Measurements from ENCODE around the gene SULT1B1. TPM values are rescaled to one million over a fixed set of nuclear protein-coding genes. Genes with fewer than 3 reads are reported as not detected.

Gene SULT1B1
- total RNA-seq, 1 experiment from 2014 or later = 0.04 TPM

GRCh38 chr4:69742596-69742995, 17.8 kb downstream of the SULT1B1 start:
- no peaks in the 10 kb centered on the region for H3K27me3 Mint-ChIP-seq (ENCODE audit: low read depth)
- no peak overlapping the region for H3K27ac Mint-ChIP-seq
- peaks cover 28% of the 10 kb centered on the region for H3K9me3 Mint-ChIP-seq
- H3K36me3 Mint-ChIP-seq = peaks cover 18% of the 10 kb centered on the region
- DNase-seq (ENCODE audit: low spot score) (no peak), ATAC-seq (no peak)
- H3K4me1 Mint-ChIP-seq = no peaks in the 10 kb centered on the region
- TF ChIP-seq ZNF423 (CRISPR knock-in tag; IDR thresholded peaks at IDR 0.05) (no peak), HMGXB4 (CRISPR knock-in tag; IDR thresholded peaks at IDR 0.05) (no peak), JAZF1 (CRISPR knock-in tag; IDR thresholded peaks at IDR 0.05) (no peak), ZNF425 (CRISPR knock-in tag; conservative IDR thresholded peaks at IDR 0.05) (no peak), ZNF396 (CRISPR knock-in tag; IDR thresholded peaks at IDR 0.05; ENCODE audit: borderline replicate concordance) (no peak), ATF6 (CRISPR knock-in tag; IDR thresholded peaks at IDR 0.05) (no peak), E2F1 (CRISPR knock-in tag; IDR thresholded peaks at IDR 0.05) (no peak), TEAD4 (CRISPR knock-in tag; IDR thresholded peaks at IDR 0.05) (no peak)
- no peak overlapping the region for H3K4me3 Mint-ChIP-seq
- ChIA-PET POLR2A (no interaction called here), CTCF (no interaction called here)

GRCh38 chr4:69738872-69739271, 21.5 kb downstream of the SULT1B1 start:
- ChIA-PET POLR2A (no interaction called here), CTCF (no interaction called here)
- no peak overlapping the region for H3K4me3 Mint-ChIP-seq
- peaks cover 31% of the 10 kb centered on the region for H3K9me3 Mint-ChIP-seq
- H3K27ac Mint-ChIP-seq = no peak overlapping the region
- H3K36me3 Mint-ChIP-seq = peaks cover 18% of the 10 kb centered on the region
- ATAC-seq = no peak
- no peaks in the 10 kb centered on the region for H3K27me3 Mint-ChIP-seq (ENCODE audit: low read depth)
- no peaks in the 10 kb centered on the region for H3K4me1 Mint-ChIP-seq
- DNase-seq (ENCODE audit: low spot score) = no peak
- no peak for TF ChIP-seq MLX (CRISPR knock-in tag; IDR thresholded peaks at IDR 0.05)
- no peak for TF ChIP-seq FOXP1 (CRISPR knock-in tag; IDR thresholded peaks at IDR 0.05; ENCODE audit: borderline replicate concordance)
- no peak for TF ChIP-seq CTCF (IDR thresholded peaks at IDR 0.05)
- TF ChIP-seq ZNF532 (CRISPR knock-in tag; IDR thresholded peaks at IDR 0.05; ENCODE audit: borderline replicate concordance) = no peak
- TF ChIP-seq PRRX2 (CRISPR knock-in tag; IDR thresholded peaks at IDR 0.05) = no peak
- TF ChIP-seq, protein P1, sequence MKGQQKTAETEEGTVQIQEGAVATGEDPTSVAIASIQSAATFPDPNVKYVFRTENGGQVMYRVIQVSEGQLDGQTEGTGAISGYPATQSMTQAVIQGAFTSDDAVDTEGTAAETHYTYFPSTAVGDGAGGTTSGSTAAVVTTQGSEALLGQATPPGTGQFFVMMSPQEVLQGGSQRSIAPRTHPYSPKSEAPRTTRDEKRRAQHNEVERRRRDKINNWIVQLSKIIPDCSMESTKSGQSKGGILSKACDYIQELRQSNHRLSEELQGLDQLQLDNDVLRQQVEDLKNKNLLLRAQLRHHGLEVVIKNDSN (CRISPR knock-in tag; IDR thresholded peaks at IDR 0.05) = no peak
- TF ChIP-seq ZNF416 (CRISPR knock-in tag; IDR thresholded peaks at IDR 0.05) = no peak
- TF ChIP-seq ATF6 (CRISPR knock-in tag; IDR thresholded peaks at IDR 0.05) = no peak
- no peak for TF ChIP-seq MXD4 (CRISPR knock-in tag; IDR thresholded peaks at IDR 0.05; ENCODE audit: borderline replicate concordance)
- TF ChIP-seq FOXJ3 (CRISPR knock-in tag; IDR thresholded peaks at IDR 0.05; ENCODE audit: borderline replicate concordance) = no peak
- no peak for TF ChIP-seq TCF7 (CRISPR knock-in tag; IDR thresholded peaks at IDR 0.05; ENCODE audit: low read depth)

All from WTC11 (cell line).